Measurements from ENCODE around the gene CDR2.

DNA sequence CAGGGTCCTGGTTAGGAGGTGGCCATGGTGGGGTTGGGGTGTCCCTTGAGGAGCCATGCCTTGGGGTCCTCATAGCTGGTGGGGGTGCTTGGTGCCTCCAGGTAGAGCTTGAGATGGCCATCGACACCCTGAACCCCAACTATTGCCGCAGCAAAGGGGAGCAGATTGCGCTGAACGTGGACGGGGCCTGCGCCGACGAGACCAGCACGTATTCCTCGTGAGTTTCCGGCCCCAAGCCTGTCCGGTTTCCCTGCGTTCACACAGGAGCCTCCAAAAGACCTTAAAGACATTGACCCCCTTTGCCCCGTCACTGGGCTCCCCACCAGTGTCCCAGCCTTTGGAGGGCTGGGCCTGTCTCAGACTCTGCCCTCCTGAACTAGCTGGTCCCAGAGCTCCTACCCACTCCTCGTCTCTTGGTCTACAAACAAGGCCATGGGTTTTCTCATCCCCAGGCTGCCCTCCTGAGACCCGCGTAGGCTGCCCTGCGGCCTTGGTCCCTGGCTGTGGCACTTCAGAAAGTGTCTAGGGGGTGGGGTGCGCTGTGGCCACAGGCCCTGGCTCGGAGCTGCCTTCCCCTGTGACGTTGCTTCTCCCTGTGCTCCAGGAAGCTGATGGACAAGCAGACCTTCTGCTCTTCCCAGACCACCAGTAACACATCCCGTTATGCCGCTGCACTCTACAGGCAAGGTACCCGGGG lies 65.4 kb downstream of the CDR2 start:
- TF ChIP-seq, protein P1, sequence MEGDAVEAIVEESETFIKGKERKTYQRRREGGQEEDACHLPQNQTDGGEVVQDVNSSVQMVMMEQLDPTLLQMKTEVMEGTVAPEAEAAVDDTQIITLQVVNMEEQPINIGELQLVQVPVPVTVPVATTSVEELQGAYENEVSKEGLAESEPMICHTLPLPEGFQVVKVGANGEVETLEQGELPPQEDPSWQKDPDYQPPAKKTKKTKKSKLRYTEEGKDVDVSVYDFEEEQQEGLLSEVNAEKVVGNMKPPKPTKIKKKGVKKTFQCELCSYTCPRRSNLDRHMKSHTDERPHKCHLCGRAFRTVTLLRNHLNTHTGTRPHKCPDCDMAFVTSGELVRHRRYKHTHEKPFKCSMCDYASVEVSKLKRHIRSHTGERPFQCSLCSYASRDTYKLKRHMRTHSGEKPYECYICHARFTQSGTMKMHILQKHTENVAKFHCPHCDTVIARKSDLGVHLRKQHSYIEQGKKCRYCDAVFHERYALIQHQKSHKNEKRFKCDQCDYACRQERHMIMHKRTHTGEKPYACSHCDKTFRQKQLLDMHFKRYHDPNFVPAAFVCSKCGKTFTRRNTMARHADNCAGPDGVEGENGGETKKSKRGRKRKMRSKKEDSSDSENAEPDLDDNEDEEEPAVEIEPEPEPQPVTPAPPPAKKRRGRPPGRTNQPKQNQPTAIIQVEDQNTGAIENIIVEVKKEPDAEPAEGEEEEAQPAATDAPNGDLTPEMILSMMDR (IDR thresholded peaks at IDR 0.05): no peak
- no peak for TF ChIP-seq POLR2A (IDR thresholded peaks at IDR 0.05)

All from stomach (tissue), 4 donors.